HEK293 (cell line): Measurements from ENCODE around the gene PRR36.

Source experiments
- CTCF ChIA-PET: fragments of 350-600 bp; formaldehyde crosslinking; extraction: SDS; loops from one replicate; lab custom pipeline; 2021; ENCODE audit warnings: antibody characterized with exemption; lab: Yijun Ruan, JAX
- POLR2A ChIA-PET: fragments of 300-600 bp; formaldehyde crosslinking; extraction: SDS; loops from one replicate; lab custom pipeline; 2020; ENCODE audit warnings: antibody characterized with exemption, inconsistent platforms; lab: Yijun Ruan, JAX
- H3K27ac ChIP-seq: fragments of 200-500 bp; sonication (Bioruptor generic); 2 replicates; pipeline ENCODE4 v1.5.1; 2014; ENCODE audit warnings: low read depth, low read length, control low read depth, inconsistent platforms; ENCODE audit errors: extremely low read depth
- H3K36me3 ChIP-seq, 2 experiments: fragments of 200-500 bp in 1 of 2; sonication (Bioruptor generic) in 1 of 2; 1 replicate in 1 of 2; 2 replicates in 1 of 2; pipeline ENCODE4 v1.5.1; 2014 to 2017; ENCODE audit warnings: inconsistent platforms in 2 of 2, low read length in 2 of 2; ENCODE audit not compliant: control insufficient read depth in 2 of 2, insufficient read depth in 1 of 2
- H3K4me1 ChIP-seq: fragments of 200-500 bp; sonication (Bioruptor generic); 2 replicates; pipeline ENCODE4 v1.5.1; 2014; ENCODE audit warnings: mild to moderate bottlenecking, low read length, inconsistent platforms; ENCODE audit not compliant: control insufficient read depth, insufficient read depth
- H3K4me3 ChIP-seq: 2 replicates; pipeline ENCODE4 v1.5.1; 2011; ENCODE audit warnings: low read depth, mild to moderate bottlenecking, control low read depth, low read length, moderate library complexity
- H3K9me3 ChIP-seq: fragments of 200-500 bp; sonication (Bioruptor generic); 2 replicates; pipeline ENCODE4 v1.5.1; 2014; ENCODE audit warnings: low read depth, low read length, inconsistent platforms; ENCODE audit not compliant: control insufficient read depth, insufficient read depth
- GLIS1 ChIP-seq: fragments of 450-650 bp; formaldehyde crosslinking; IDR thresholded peaks from 2 replicates; pipeline ENCODE4 v1.5.1; 2016; ENCODE audit warnings: missing biosample characterization, missing genetic modification characterization
- YY1 ChIP-seq: fragments of 450-650 bp; formaldehyde crosslinking; IDR thresholded peaks from 2 replicates; pipeline ENCODE4 v1.5.1; 2018; ENCODE audit warnings: missing biosample characterization, missing genetic modification characterization
- ZBTB21 ChIP-seq: fragments of 450-650 bp; formaldehyde crosslinking; IDR thresholded peaks from 2 replicates; pipeline ENCODE4 v1.5.1; 2017; ENCODE audit warnings: missing biosample characterization, missing genetic modification characterization
- ZIC2 ChIP-seq: fragments of 450-650 bp; formaldehyde crosslinking; IDR thresholded peaks from 2 replicates; pipeline ENCODE4 v1.5.1; 2016; ENCODE audit warnings: missing biosample characterization, missing genetic modification characterization
- ZNF10 ChIP-seq: fragments of 450-650 bp; formaldehyde crosslinking; IDR thresholded peaks from 2 replicates; pipeline ENCODE4 v1.5.1; 2017; ENCODE audit warnings: missing biosample characterization, missing genetic modification characterization
- ZNF544 ChIP-seq: fragments of 450-650 bp; formaldehyde crosslinking; IDR thresholded peaks from 2 replicates; pipeline ENCODE4 v1.5.0; 2017; ENCODE audit warnings: missing biosample characterization, missing genetic modification characterization
- TF ChIP-seq, protein P1 (sequence below): fragments of 450-650 bp; formaldehyde crosslinking; optimal IDR thresholded peaks from 2 replicates; pipeline ENCODE3; 2016; ENCODE audit warnings: missing biosample characterization, mild to moderate bottlenecking, missing genetic modification characterization
- TF ChIP-seq, protein P2 (sequence below): fragments of 450-650 bp; formaldehyde crosslinking; IDR thresholded peaks from 2 replicates; pipeline ENCODE4 v1.5.1; 2016; ENCODE audit warnings: missing biosample characterization, missing genetic modification characterization
- TF ChIP-seq, protein P3 (sequence below): fragments of 450-650 bp; IDR thresholded peaks from 2 replicates; pipeline ENCODE4 v1.5.1; 2018; ENCODE audit warnings: missing biosample characterization, mild to moderate bottlenecking, missing genetic modification characterization
- TF ChIP-seq, protein P4 (sequence below): fragments of 450-650 bp; formaldehyde crosslinking; IDR thresholded peaks from 2 replicates; pipeline ENCODE4 v1.5.1; 2016; ENCODE audit warnings: missing biosample characterization, missing genetic modification characterization
- TF ChIP-seq, protein P5 (sequence below): fragments of 450-650 bp; formaldehyde crosslinking; conservative IDR thresholded peaks from 2 replicates; pipeline ENCODE4 v1.5.1; 2016; ENCODE audit warnings: low read depth, missing biosample characterization, missing genetic modification characterization

PRR36 gene

DNA sequence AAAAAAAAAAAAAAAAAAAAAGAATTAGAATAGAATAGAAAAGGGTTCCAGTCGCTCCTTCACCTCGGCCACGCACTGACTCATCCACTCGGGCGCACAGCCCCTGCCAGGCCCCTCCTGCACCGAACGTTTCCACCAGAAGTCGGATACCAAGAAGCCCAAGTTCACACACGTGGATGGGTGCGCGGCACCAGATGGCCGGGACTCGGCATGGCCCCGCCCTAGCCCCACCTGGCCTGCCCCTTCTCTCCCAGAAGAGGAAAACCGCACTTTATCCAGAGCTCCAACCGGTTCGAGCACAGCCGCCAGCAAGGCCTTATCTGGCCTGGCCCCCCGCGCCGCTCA, 5.9 kb downstream of the PRR36 start (continued):
- TF ChIP-seq, protein P1, sequence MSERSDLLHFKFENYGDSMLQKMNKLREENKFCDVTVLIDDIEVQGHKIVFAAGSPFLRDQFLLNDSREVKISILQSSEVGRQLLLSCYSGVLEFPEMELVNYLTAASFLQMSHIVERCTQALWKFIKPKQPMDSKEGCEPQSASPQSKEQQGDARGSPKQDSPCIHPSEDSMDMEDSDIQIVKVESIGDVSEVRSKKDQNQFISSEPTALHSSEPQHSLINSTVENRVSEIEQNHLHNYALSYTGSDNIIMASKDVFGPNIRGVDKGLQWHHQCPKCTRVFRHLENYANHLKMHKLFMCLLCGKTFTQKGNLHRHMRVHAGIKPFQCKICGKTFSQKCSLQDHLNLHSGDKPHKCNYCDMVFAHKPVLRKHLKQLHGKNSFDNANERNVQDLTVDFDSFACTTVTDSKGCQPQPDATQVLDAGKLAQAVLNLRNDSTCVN (tag by site-specific recombination): peak; percentile 28
- TF ChIP-seq ZBTB21 (tag by site-specific recombination) (no peak), ZNF544 (no peak), YY1 (tag by site-specific recombination) (no peak), GLIS1 (tag by site-specific recombination) (peak; percentile 94; the same call in 1 of the 2 replicates), ZNF10 (tag by site-specific recombination) (no peak)
- TF ChIP-seq, protein P2, sequence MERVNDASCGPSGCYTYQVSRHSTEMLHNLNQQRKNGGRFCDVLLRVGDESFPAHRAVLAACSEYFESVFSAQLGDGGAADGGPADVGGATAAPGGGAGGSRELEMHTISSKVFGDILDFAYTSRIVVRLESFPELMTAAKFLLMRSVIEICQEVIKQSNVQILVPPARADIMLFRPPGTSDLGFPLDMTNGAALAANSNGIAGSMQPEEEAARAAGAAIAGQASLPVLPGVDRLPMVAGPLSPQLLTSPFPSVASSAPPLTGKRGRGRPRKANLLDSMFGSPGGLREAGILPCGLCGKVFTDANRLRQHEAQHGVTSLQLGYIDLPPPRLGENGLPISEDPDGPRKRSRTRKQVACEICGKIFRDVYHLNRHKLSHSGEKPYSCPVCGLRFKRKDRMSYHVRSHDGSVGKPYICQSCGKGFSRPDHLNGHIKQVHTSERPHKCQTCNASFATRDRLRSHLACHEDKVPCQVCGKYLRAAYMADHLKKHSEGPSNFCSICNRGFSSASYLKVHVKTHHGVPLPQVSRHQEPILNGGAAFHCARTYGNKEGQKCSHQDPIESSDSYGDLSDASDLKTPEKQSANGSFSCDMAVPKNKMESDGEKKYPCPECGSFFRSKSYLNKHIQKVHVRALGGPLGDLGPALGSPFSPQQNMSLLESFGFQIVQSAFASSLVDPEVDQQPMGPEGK (tag by site-specific recombination): no peak; the same call in 1 of the 2 replicates
- TF ChIP-seq, all 188 proteins: peak for 6

DNA sequence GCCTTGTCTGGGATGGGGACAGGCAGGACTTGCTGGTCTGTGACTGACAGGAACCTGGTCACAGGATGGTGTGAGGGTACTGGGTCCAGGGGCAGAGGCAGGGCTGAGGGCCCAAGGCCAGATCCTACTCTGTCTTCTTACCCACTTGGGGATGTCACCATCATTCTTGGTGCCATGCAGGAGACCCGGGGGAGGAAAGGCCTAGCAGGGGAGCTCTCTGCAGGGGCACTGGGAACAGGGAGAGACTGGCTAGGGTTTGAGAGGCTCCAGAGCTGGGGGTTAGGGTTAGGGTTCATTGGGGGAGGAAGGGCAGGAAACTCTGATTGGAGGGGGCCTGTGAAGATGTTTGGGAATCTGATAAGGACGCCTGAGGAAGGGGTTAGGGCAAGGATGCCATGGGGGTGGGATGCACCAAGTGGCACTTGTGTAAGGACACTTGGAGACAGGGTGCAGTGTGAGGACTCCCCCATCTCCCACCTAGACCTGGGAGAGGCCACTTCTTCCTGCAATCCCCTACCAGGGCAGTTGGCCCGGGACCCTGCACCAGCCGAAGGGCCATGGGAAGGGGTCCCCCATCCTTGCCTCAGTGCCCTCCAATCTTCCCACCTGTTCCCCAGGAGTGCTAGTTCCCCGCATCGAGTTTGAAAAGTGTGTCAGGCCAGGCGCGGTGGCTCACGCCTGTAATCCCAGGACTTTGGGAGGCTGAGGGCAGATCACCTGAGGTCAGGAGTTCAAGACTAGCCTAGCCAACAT, 6.9 kb downstream of the PRR36 start:
- H3K36me3 ChIP-seq: peaks cover 0 to under 1% of the 10 kb centered on the region in 2 experiments; a peak in 1 of 3 replicates
- H3K9me3 ChIP-seq: no peaks in the 10 kb centered on the region
- H3K4me1 ChIP-seq: peaks cover 6% of the 10 kb centered on the region
- no peak overlapping the region for H3K27ac ChIP-seq
- H3K4me3 ChIP-seq: no peak overlapping the region
- CTCF ChIA-PET: interaction anchor here (0.7 to 2.4 kb wide), 4 partner anchors 13 to 384 kb away, joined by 3 to 19 read pairs (median 4); partner anchors contain the start of gene MAP2K7
- TF ChIP-seq ZIC2 (0 out of 2 replicates have a peak, but pooled peaks have one; percentile 24), GLIS1 (tag by site-specific recombination) (peak; percentile 94)
- TF ChIP-seq, protein P3, sequence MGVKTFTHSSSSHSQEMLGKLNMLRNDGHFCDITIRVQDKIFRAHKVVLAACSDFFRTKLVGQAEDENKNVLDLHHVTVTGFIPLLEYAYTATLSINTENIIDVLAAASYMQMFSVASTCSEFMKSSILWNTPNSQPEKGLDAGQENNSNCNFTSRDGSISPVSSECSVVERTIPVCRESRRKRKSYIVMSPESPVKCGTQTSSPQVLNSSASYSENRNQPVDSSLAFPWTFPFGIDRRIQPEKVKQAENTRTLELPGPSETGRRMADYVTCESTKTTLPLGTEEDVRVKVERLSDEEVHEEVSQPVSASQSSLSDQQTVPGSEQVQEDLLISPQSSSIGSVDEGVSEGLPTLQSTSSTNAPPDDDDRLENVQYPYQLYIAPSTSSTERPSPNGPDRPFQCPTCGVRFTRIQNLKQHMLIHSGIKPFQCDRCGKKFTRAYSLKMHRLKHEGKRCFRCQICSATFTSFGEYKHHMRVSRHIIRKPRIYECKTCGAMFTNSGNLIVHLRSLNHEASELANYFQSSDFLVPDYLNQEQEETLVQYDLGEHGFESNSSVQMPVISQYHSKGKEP (tag by site-specific recombination): no peak
- TF ChIP-seq, protein P4, sequence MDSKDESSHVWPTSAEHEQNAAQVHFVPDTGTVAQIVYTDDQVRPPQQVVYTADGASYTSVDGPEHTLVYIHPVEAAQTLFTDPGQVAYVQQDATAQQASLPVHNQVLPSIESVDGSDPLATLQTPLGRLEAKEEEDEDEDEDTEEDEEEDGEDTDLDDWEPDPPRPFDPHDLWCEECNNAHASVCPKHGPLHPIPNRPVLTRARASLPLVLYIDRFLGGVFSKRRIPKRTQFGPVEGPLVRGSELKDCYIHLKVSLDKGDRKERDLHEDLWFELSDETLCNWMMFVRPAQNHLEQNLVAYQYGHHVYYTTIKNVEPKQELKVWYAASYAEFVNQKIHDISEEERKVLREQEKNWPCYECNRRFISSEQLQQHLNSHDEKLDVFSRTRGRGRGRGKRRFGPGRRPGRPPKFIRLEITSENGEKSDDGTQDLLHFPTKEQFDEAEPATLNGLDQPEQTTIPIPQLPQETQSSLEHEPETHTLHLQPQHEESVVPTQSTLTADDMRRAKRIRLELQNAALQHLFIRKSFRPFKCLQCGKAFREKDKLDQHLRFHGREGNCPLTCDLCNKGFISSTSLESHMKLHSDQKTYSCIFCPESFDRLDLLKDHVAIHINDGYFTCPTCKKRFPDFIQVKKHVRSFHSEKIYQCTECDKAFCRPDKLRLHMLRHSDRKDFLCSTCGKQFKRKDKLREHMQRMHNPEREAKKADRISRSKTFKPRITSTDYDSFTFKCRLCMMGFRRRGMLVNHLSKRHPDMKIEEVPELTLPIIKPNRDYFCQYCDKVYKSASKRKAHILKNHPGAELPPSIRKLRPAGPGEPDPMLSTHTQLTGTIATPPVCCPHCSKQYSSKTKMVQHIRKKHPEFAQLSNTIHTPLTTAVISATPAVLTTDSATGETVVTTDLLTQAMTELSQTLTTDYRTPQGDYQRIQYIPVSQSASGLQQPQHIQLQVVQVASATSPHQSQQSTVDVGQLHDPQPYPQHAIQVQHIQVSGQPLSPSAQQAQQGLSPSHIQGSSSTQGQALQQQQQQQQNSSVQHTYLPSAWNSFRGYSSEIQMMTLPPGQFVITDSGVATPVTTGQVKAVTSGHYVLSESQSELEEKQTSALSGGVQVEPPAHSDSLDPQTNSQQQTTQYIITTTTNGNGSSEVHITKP: peak; percentile 58
- TF ChIP-seq, protein P5, sequence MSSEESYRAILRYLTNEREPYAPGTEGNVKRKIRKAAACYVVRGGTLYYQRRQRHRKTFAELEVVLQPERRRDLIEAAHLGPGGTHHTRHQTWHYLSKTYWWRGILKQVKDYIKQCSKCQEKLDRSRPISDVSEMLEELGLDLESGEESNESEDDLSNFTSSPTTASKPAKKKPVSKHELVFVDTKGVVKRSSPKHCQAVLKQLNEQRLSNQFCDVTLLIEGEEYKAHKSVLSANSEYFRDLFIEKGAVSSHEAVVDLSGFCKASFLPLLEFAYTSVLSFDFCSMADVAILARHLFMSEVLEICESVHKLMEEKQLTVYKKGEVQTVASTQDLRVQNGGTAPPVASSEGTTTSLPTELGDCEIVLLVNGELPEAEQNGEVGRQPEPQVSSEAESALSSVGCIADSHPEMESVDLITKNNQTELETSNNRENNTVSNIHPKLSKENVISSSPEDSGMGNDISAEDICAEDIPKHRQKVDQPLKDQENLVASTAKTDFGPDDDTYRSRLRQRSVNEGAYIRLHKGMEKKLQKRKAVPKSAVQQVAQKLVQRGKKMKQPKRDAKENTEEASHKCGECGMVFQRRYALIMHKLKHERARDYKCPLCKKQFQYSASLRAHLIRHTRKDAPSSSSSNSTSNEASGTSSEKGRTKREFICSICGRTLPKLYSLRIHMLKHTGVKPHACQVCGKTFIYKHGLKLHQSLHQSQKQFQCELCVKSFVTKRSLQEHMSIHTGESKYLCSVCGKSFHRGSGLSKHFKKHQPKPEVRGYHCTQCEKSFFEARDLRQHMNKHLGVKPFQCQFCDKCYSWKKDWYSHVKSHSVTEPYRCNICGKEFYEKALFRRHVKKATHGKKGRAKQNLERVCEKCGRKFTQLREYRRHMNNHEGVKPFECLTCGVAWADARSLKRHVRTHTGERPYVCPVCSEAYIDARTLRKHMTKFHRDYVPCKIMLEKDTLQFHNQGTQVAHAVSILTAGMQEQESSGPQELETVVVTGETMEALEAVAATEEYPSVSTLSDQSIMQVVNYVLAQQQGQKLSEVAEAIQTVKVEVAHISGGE (tag by site-specific recombination): no peak
- POLR2A ChIA-PET: no interaction called here
